ENCODE data around the gene CRACR2B.

CRACR2B gene

DNA sequence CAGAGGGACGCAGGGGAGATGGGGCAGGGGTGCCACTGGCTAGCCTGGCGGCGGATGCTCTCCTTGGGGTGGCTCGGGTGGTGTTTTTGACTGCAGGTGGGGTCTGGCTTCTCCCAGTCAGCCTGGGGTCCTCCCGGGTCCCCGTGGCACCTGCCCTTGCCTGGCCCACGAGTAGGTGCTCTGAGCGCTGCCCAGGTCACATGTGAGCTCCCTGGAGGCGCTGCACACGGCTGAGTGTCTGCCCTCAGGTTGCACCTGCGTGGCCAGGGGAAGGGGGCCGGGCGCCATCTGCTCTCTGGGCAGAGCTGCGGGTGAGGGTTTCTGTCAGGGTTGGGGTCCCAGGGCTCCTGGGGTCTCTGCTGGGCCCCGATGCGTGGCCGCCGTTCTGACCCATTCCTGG lies 20.2 kb downstream of the CRACR2B start:
- Histone ChIP-seq H2AFZ (ENCODE audit: low read length) (no peak overlapping the region), H3K4me2 (ENCODE audit: low read depth, low read length, poor library complexity, severe bottlenecking) (peak overlapping the region; percentile 2), H3K36me3 (ENCODE audit: insufficient read depth, low read length) (no peaks in the 10 kb centered on the region), H3K4me3 (ENCODE audit: low read length, poor library complexity, severe bottlenecking) (no peak overlapping the region), H3K9ac (ENCODE audit: low read depth, low read length, poor library complexity, severe bottlenecking) (no peak overlapping the region), H3K9me2 (replicated peaks; ENCODE audit: low read depth, low read length) (no peaks in the 10 kb centered on the region), H3K27me3 (ENCODE audit: insufficient read depth, low read length, poor library complexity, severe bottlenecking) (no peaks in the 10 kb centered on the region), H3F3A (ENCODE audit: low read depth) (no peaks in the 10 kb centered on the region), H3K79me2 (ENCODE audit: insufficient read depth, low read length) (peaks cover 3% of the 10 kb centered on the region; the same call in 1 of the 2 replicates), H3K9me3 (ENCODE audit: insufficient read depth, low read depth, low read length) (no peaks in the 10 kb centered on the region), H4K20me1 (ENCODE audit: insufficient read depth, low read length, poor library complexity, severe bottlenecking) (no peaks in the 10 kb centered on the region), H3K4me1 (ENCODE audit: insufficient read depth, low read length, poor library complexity, severe bottlenecking) (peaks cover 36% of the 10 kb centered on the region)
- TF ChIP-seq, protein P1, sequence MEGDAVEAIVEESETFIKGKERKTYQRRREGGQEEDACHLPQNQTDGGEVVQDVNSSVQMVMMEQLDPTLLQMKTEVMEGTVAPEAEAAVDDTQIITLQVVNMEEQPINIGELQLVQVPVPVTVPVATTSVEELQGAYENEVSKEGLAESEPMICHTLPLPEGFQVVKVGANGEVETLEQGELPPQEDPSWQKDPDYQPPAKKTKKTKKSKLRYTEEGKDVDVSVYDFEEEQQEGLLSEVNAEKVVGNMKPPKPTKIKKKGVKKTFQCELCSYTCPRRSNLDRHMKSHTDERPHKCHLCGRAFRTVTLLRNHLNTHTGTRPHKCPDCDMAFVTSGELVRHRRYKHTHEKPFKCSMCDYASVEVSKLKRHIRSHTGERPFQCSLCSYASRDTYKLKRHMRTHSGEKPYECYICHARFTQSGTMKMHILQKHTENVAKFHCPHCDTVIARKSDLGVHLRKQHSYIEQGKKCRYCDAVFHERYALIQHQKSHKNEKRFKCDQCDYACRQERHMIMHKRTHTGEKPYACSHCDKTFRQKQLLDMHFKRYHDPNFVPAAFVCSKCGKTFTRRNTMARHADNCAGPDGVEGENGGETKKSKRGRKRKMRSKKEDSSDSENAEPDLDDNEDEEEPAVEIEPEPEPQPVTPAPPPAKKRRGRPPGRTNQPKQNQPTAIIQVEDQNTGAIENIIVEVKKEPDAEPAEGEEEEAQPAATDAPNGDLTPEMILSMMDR (conservative IDR thresholded peaks at IDR 0.05; ENCODE audit: low read length): no peak
- TF ChIP-seq EZH2phosphoT487 (IDR thresholded peaks at IDR 0.05; ENCODE audit: borderline replicate concordance): no peak

DNA sequence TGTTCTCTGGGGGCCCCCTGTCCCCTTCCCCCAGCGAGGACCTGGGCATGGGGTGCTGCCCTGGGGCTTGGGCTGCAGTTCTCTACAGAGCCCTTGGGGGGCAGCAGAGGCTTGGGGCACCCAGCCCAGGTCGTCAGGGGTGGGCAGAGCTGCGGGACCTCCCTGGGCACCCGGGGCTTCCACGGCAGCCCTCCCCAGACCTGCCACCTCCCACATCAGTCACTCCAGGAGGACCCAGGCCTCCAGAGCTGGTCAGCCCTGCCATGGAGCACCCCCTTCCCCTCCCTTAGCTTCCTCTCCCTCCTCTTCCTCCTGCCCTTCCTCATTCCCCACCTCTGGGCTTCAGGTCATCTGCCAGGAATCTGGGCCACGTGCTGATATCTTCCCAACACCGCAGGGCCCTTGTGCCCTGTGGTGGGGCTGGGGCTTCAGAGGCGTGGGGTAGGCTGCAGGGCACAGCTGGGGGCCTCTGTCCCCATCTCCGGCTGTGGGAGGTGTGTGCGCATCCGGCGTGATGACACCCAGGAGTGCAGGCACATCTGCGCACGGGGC lies 20.7 kb downstream of the CRACR2B start:
- Histone ChIP-seq H3K9me2 (replicated peaks; ENCODE audit: low read depth, low read length) (no peaks in the 10 kb centered on the region), H3K4me3 (ENCODE audit: low read length, poor library complexity, severe bottlenecking) (no peak overlapping the region), H2AFZ (ENCODE audit: low read length) (no peak overlapping the region), H3K27me3 (ENCODE audit: insufficient read depth, low read length, poor library complexity, severe bottlenecking) (no peaks in the 10 kb centered on the region), H4K20me1 (ENCODE audit: insufficient read depth, low read length, poor library complexity, severe bottlenecking) (no peaks in the 10 kb centered on the region), H3F3A (ENCODE audit: low read depth) (no peaks in the 10 kb centered on the region), H3K4me1 (ENCODE audit: insufficient read depth, low read length, poor library complexity, severe bottlenecking) (peaks cover 32% of the 10 kb centered on the region), H3K9me3 (ENCODE audit: insufficient read depth, low read depth, low read length) (no peaks in the 10 kb centered on the region), H3K36me3 (ENCODE audit: insufficient read depth, low read length) (no peaks in the 10 kb centered on the region), H3K9ac (ENCODE audit: low read depth, low read length, poor library complexity, severe bottlenecking) (no peak overlapping the region), H3K79me2 (ENCODE audit: insufficient read depth, low read length) (peaks cover under 1% of the 10 kb centered on the region; the same call in 1 of the 2 replicates), H3K4me2 (ENCODE audit: low read depth, low read length, poor library complexity, severe bottlenecking) (peak overlapping the region; percentile 2)
- TF ChIP-seq, protein P1 (conservative IDR thresholded peaks at IDR 0.05; ENCODE audit: low read length): peak; percentile 80
- no peak for TF ChIP-seq EZH2phosphoT487 (IDR thresholded peaks at IDR 0.05; ENCODE audit: borderline replicate concordance)

- no peaks in the 10 kb centered on the region for H3K79me2 ChIP-seq (ENCODE audit: insufficient read depth, low read length)
- H3F3A ChIP-seq (ENCODE audit: low read depth): no peaks in the 10 kb centered on the region
- no peak overlapping the region for H3K4me2 ChIP-seq (ENCODE audit: low read depth, low read length, poor library complexity, severe bottlenecking)
- H3K36me3 ChIP-seq (ENCODE audit: insufficient read depth, low read length): no peaks in the 10 kb centered on the region
- H2AFZ ChIP-seq (ENCODE audit: low read length): no peak overlapping the region
- no peak overlapping the region for H3K9ac ChIP-seq (ENCODE audit: low read depth, low read length, poor library complexity, severe bottlenecking)
- H3K4me3 ChIP-seq (ENCODE audit: low read length, poor library complexity, severe bottlenecking): no peak overlapping the region
- H3K4me1 ChIP-seq (ENCODE audit: insufficient read depth, low read length, poor library complexity, severe bottlenecking): peaks cover 24% of the 10 kb centered on the region
- H4K20me1 ChIP-seq (ENCODE audit: insufficient read depth, low read length, poor library complexity, severe bottlenecking): no peaks in the 10 kb centered on the region
- TF ChIP-seq EZH2phosphoT487 (IDR thresholded peaks at IDR 0.05; ENCODE audit: borderline replicate concordance): no peak
- TF ChIP-seq, protein P1 (conservative IDR thresholded peaks at IDR 0.05; ENCODE audit: low read length): no peak
- H3K9me3 ChIP-seq (ENCODE audit: insufficient read depth, low read depth, low read length): no peaks in the 10 kb centered on the region
- no peaks in the 10 kb centered on the region for H3K9me2 ChIP-seq (replicated peaks; ENCODE audit: low read depth, low read length)
- H3K27me3 ChIP-seq (ENCODE audit: insufficient read depth, low read length, poor library complexity, severe bottlenecking): no peaks in the 10 kb centered on the region
Observed at GRCh38 chr11:849104-849824, 21.5 kb downstream of the CRACR2B start.

All from Loucy (cell line).